Naive thymus-derived CD4-positive, alpha-beta T cell (primary cell): ENCODE measurements around the gene ATOSA. TPM values are rescaled to one million over a fixed set of nuclear protein-coding genes. Genes with fewer than 3 reads are reported as not detected.

Experiments
- ATAC-seq: fragments of 150-1000 bp; cut with Tn5 transposase; 2 replicates; pipeline ENCODE4 v1.10.0; 2021; ENCODE audit warnings: mild to moderate bottlenecking, moderate library complexity
- CTCF ChIA-PET: fragments of 350-600 bp; sonication (Branson Sonifier 250); formaldehyde crosslinking; loops from one replicate; lab custom pipeline; 2021; ENCODE audit warnings: antibody characterized with exemption; lab: Charles Lee
- POLR2A ChIA-PET: fragments of 350-600 bp; sonication (Branson Sonifier 250); formaldehyde crosslinking; loops from one replicate; lab custom pipeline; 2021; ENCODE audit warnings: antibody characterized with exemption, inconsistent platforms; lab: Charles Lee
- DNase-seq, 9 donors: peaks; one replicate each; pipeline versions ENCODE4 v3.0.0 to v3.0.0-alpha.2; 2020 to 2022; ENCODE audit warnings: mixed read lengths in 1 of 9
- H3K27ac ChIP-seq: one replicate; pipeline ENCODE4 v1.7.0; 2013; ENCODE audit warnings: mild to moderate bottlenecking, low read depth, low read length, moderate library complexity
- H3K27me3 ChIP-seq, 2 donors: one replicate each; pipeline ENCODE4 v1.7.0; 2013; ENCODE audit warnings: low read length in 2 of 2, mild to moderate bottlenecking in 2 of 2, moderate library complexity in 2 of 2; ENCODE audit not compliant: control insufficient read depth in 2 of 2, insufficient read depth in 2 of 2
- H3K36me3 ChIP-seq, 3 experiments: 1 replicate in 2 of 3; 2 replicates in 1 of 3; pipeline ENCODE4 v1.7.0; 2013; ENCODE audit warnings: low read length in 3 of 3, mild to moderate bottlenecking in 3 of 3, moderate library complexity in 1 of 3; ENCODE audit not compliant: insufficient read depth in 3 of 3, control insufficient read depth in 2 of 3
- H3K4me1 ChIP-seq, 2 donors: one replicate each; pipeline ENCODE4 v1.7.0; 2013; ENCODE audit warnings: low read length in 2 of 2, mild to moderate bottlenecking in 2 of 2, moderate library complexity in 1 of 2; ENCODE audit not compliant: control insufficient read depth in 2 of 2, insufficient read depth in 2 of 2
- H3K4me3 ChIP-seq: 2 replicates; pipeline ENCODE4 v1.7.0; 2013; ENCODE audit warnings: mild to moderate bottlenecking, low read length
- H3K9me3 ChIP-seq, 3 experiments: 1 replicate in 2 of 3; 2 replicates in 1 of 3; pipeline ENCODE4 v1.7.0; 2013; ENCODE audit warnings: low read length in 3 of 3; ENCODE audit not compliant: control insufficient read depth in 2 of 3
- H3K27ac Mint-ChIP-seq, 9 donors: one replicate each; pipeline ENCODE4 v1.8.0; 2020 to 2022; ENCODE audit warnings: mixed read lengths in 9 of 9, mild to moderate bottlenecking in 8 of 9, moderate library complexity in 5 of 9, inconsistent platforms in 2 of 9
- H3K27me3 Mint-ChIP-seq, 5 donors: one replicate each; pipeline ENCODE4 v1.8.0; 2021 to 2022; ENCODE audit warnings: mixed read lengths in 5 of 5, mild to moderate bottlenecking in 1 of 5
- H3K36me3 Mint-ChIP-seq, 5 donors: one replicate each; pipeline ENCODE4 v1.8.0; 2020 to 2022; ENCODE audit warnings: mixed read lengths in 5 of 5, mild to moderate bottlenecking in 3 of 5, inconsistent platforms in 1 of 5
- H3K4me1 Mint-ChIP-seq, 7 donors: one replicate each; pipeline ENCODE4 v1.8.0; 2020 to 2022; ENCODE audit warnings: mixed read lengths in 7 of 7, mild to moderate bottlenecking in 3 of 7, inconsistent platforms in 1 of 7
- H3K4me3 Mint-ChIP-seq, 10 donors: one replicate each; pipeline ENCODE4 v1.8.0; 2020 to 2022; ENCODE audit warnings: mild to moderate bottlenecking in 10 of 10, mixed read lengths in 10 of 10, moderate library complexity in 6 of 10, inconsistent platforms in 2 of 10
- H3K9me3 Mint-ChIP-seq, 11 donors: one replicate each; pipeline ENCODE4 v1.8.0; 2020 to 2022; ENCODE audit warnings: mixed read lengths in 11 of 11, mild to moderate bottlenecking in 4 of 11, inconsistent platforms in 1 of 11, moderate library complexity in 1 of 11
- intact Hi-C, 2 donors: fragments of 100-400 bp; cut with micrococcal nuclease; formaldehyde crosslinking; loops; one replicate each; pipeline ENCODE4 v1.15.1; 2023
- polyA plus RNA-seq, 2 donors: library from polyadenylated mRNA; unstranded; fragments of 300-500 nt; fragmentation: Illumina TruSeq; gene quantifications; one replicate each; pipeline ENCODE4 v1.2.3, GENCODE V29; 2021
- total RNA-seq, 6 experiments: library from RNA in 5 of 6; stranded (reverse) in 5 of 6; gene quantifications; 1 replicate in 5 of 6; 2 replicates in 1 of 6; pipeline ENCODE4 v1.2.3 and lab custom pipeline; 2021 to 2026

Gene ATOSA
- total and polyA plus RNA-seq, 7 experiments from 2014 or later, result 8.3 to 117 (median 87.8) TPM

DNA sequence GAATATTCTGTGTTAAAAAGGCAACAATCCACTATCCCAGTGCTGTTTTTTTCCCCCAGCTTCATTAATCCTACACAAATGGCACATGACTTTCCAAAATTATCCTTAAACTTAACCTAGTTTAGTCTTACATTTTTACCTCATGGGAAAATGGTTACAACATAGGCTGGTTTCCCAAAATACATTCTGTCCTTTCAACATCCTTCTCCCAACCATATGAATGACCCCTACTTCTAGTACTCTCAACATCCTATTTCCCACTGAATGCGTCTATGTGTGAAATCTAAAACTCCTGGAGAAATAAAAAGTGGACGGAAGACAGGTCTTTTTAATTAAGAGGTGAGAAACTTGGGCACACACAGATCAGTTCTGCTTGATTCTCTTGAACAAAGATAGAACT, 33.3 kb downstream of the ATOSA start:
- DNase-seq, result no peak
- Histone ChIP-seq H3K4me3 (no peak overlapping the region), H3K9me3 (no peaks in the 10 kb centered on the region), H3K27ac (no peak overlapping the region), H3K4me1 (no peaks in the 10 kb centered on the region), H3K27me3 (no peaks in the 10 kb centered on the region), H3K36me3 (peaks cover 0 to 20% (median 6%) of the 10 kb centered on the region in 3 experiments)
- H3K9me3 Mint-ChIP-seq, result no peaks in the 10 kb centered on the region
- H3K4me1 Mint-ChIP-seq, result peaks cover 7 to 21% (median 11%) of the 10 kb centered on the region in 7 donors
- intact Hi-C loops, result no loop called here
- ATAC-seq, result no peak
- no peak overlapping the region for H3K4me3 Mint-ChIP-seq
- H3K27ac Mint-ChIP-seq, result peak overlapping the region in 3 of 9 donors; percentile 40 to 66 (median 46)
- H3K27me3 Mint-ChIP-seq, result no peaks in the 10 kb centered on the region
- ChIA-PET POLR2A (no interaction called here), CTCF (no interaction called here)
- H3K36me3 Mint-ChIP-seq, result peaks cover 0 to 32% (median 15%) of the 10 kb centered on the region in 5 donors

DNA sequence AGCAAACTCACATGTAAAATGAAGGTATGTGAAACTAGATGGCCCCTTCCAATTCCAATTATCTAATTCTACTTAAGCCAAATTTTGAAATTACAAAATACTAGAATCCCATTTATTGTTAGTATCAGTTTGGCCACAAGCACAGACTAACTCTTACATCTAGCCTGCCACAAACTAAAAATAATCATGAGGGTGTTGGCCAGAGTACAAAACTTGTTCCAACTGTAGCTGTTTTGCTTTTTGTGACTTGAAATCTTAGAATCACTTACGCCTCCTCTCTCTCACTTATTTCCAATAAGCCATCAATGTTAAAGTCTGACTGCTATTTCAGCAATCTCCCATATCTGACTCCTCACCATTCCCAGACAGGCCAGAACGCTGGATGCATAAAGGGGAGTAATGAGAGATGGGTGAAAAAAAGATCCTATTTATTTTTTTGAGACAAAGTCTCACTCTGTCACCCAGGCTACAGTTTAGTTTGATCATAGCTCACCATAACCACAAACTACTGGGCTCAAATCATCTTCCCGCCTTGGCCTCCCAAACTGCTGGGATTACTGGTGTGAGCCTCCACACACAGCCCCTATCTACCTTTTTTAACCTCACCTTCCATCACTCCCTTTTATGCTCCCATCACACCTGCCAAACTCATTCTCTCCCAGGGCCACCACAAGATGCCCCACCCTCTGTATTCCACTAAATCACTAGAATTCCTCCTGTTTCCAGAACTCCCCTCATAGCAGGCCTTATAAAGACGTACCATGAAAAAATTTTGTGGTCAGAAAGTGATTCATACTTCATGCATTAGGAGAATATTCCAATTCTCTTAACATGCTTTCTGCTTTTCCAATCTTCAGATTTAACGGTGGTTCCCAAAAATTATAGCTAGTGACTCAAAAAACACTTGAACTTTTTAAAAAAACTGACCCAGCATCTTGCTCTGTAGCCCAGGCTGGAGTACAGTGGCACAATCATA, 36.5 kb downstream of the ATOSA start:
- DNase-seq (no peak), ATAC-seq (no peak)
- no peaks in the 10 kb centered on the region for H3K27me3 Mint-ChIP-seq
- H3K4me3 Mint-ChIP-seq, result peak overlapping the region in 1 of 10 donors; percentile 23
- peaks cover 0 to 37% (median 13%) of the 10 kb centered on the region in 5 donors for H3K36me3 Mint-ChIP-seq
- H3K27me3 ChIP-seq, result no peaks in the 10 kb centered on the region
- CTCF ChIA-PET, result interaction anchor here (1.4 kb wide), 1 partner anchor 16 kb away, joined by 4 read pairs; no protein-coding TSS in a partner anchor
- no peak overlapping the region for H3K4me3 ChIP-seq
- H3K36me3 ChIP-seq, result peaks cover 0 to 20% (median 3%) of the 10 kb centered on the region in 3 experiments
- no peak overlapping the region for H3K27ac ChIP-seq
- peak overlapping the region in 3 of 9 donors; percentile 2 to 48 (median 6) for H3K27ac Mint-ChIP-seq
- H3K4me1 Mint-ChIP-seq, result peaks cover 5 to 21% (median 9%) of the 10 kb centered on the region in 7 donors
- H3K9me3 Mint-ChIP-seq, result no peaks in the 10 kb centered on the region
- intact Hi-C loops, result no loop called here
- POLR2A ChIA-PET, result interaction anchor here (1.8 kb wide), 1 partner anchor 9 kb away, joined by 5 read pairs; no protein-coding TSS in a partner anchor
- H3K4me1 ChIP-seq, result no peaks in the 10 kb centered on the region
- no peaks in the 10 kb centered on the region for H3K9me3 ChIP-seq

DNA sequence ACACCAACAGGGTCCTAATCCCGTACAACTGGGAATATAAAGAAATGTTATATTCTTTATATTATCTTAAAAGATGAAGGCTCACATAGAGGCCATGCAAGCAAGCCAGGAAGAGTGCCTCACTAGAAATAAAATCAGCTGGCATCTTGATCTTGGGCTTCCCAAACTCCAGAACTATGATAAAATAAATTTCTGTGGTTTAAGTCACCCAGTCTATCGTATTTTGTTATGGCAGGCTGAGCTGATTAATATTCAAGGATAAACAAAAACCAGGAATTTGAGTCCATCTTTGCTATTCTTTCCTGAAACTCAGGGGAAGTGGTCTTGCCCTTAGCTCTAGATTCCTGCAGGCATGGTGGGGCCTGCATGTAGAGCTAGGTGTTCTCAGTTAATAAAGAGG, 42.7 kb downstream of the ATOSA start:
- H3K9me3 Mint-ChIP-seq, result no peaks in the 10 kb centered on the region

DNA sequence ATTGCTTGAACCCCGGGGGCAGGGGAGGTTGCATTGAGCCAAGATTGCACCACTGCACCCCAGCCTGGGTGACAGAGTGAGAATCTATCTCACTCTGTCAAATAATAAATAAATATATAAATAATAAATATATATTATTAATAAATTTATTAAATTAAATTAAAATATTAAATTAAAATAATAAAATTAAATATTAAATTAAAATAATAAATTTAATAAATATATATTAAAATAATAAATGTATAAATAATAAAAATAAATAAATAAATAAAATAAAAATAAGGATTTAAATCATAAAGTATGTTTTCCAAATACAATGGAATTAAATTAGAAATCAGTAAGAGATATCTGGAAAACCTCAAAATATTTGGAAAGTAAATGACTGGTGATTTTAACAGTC, 43.3 kb downstream of the ATOSA start:
- Mint-ChIP-seq H3K27me3 (no peaks in the 10 kb centered on the region), H3K9me3 (no peaks in the 10 kb centered on the region), H3K36me3 (peaks cover 0 to 37% (median 14%) of the 10 kb centered on the region in 5 donors), H3K27ac (no peak overlapping the region), H3K4me3 (no peak overlapping the region), H3K4me1 (peaks cover 0 to 7% (median under 1%) of the 10 kb centered on the region in 7 donors)
- Histone ChIP-seq H3K27me3 (no peaks in the 10 kb centered on the region), H3K27ac (no peak overlapping the region), H3K36me3 (peaks cover 0 to 8% (median 0%) of the 10 kb centered on the region in 3 experiments), H3K4me1 (no peaks in the 10 kb centered on the region), H3K9me3 (no peaks in the 10 kb centered on the region), H3K4me3 (no peak overlapping the region)
- DNase-seq (no peak), ATAC-seq (no peak)
- intact Hi-C loops, result no loop called here
- ChIA-PET POLR2A (interaction anchor here (0.7 kb wide), 1 partner anchor 37 kb away, joined by 3 read pairs; no protein-coding TSS in a partner anchor), CTCF (no interaction called here)

More for the DNA sequence above, 42.7 kb downstream of the ATOSA start:
- peaks cover 0 to 39% (median 18%) of the 10 kb centered on the region in 5 donors for H3K36me3 Mint-ChIP-seq
- Histone ChIP-seq H3K4me3 (no peak overlapping the region), H3K27ac (no peak overlapping the region), H3K36me3 (peaks cover 0 to 13% (median 0%) of the 10 kb centered on the region in 3 experiments), H3K4me1 (no peaks in the 10 kb centered on the region), H3K9me3 (no peaks in the 10 kb centered on the region), H3K27me3 (no peaks in the 10 kb centered on the region)
- peak overlapping the region in 1 of 9 donors; percentile 35 for H3K27ac Mint-ChIP-seq
- intact Hi-C loops, result no loop called here
- peaks cover 0 to 11% (median 3%) of the 10 kb centered on the region in 7 donors for H3K4me1 Mint-ChIP-seq
- POLR2A ChIA-PET, result no interaction called here
- ATAC-seq (no peak), DNase-seq (no peak)
- CTCF ChIA-PET, result no interaction called here
- H3K27me3 Mint-ChIP-seq, result no peaks in the 10 kb centered on the region
- no peak overlapping the region for H3K4me3 Mint-ChIP-seq

Other genes starting within 250 kb of the ATOSA start
- gene MYO5A, start 150.5 kb downstream of the ATOSA start, total RNA-seq, result 10 to 100 TPM; 19.8 to 39.6 (median 23.3) TPM
- 1 to 10 TPM; 4.2 to 5.7 TPM for gene MYO5A, start 150.5 kb downstream of the ATOSA start, polyA plus RNA-seq
- 100 to 1,000 TPM in 4 of 5 experiments, 10 to 100 TPM in 1; 94.9 to 148 (median 122) TPM for gene ARPP19, start 110.4 kb downstream of the ATOSA start, total RNA-seq
- 10 to 100 TPM; 30.4 to 46.9 TPM for gene ARPP19, start 110.4 kb downstream of the ATOSA start, polyA plus RNA-seq
- gene ONECUT1, start 110.9 kb upstream of the ATOSA start, total RNA-seq, result not detected
- not detected for gene ONECUT1, start 110.9 kb upstream of the ATOSA start, polyA plus RNA-seq